ENCODE results near the gene CLEC12A. TPM values are rescaled to one million over a fixed set of nuclear protein-coding genes. Genes with fewer than 3 reads are reported as not detected.

Gene CLEC12A
- total RNA-seq, result not detected in 2 replicates

DNA sequence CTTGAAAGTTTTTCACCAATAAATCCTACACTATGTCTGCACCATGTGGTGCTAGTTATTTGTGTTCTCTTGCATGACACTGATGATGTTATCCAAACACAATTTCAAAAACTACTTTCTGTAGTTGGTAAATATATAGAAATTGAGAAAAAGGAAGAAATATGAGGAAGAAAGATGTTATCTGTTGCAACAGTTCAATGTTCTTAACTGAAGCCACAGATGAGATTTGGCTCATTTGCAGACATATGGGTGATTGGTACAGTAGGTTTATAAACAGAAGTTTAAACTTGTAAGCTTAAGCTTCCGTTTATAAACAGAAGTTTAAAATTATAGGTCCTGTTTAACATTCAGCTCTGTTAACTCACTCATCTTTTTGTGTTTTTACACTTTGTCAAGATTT lies at the start of gene CLEC12A:
Gene CLEC12A (plus strand): TSS at position 229 of the 400 bp plus-strand sequence. CDS start 188 bp downstream, outside the sequence.

DNA sequence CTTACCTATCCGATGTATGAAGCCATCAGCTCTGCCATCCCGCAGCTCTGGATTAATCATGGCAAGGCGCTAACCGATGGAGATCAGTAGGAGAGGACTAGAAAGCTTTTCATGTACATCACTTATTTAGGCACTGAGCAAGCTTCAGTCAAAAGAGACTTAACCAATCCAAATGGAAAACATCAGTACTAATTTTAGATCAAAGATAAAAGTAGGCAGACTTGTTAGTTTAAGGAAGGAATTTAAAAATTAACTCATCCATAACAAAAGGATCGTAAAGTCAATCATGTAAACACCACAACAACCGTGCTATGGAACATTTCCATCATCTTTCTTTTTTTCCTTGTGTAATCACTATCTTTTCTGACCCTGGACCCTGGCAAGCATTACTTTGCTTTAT lies 38.9 kb upstream of the CLEC12A start, which contains the start of gene CLEC2A:
Gene CLEC2A (minus strand): TSS at position 101 of the 400 bp plus-strand sequence. CDS start 41 bp downstream, at position 60.

DNA sequence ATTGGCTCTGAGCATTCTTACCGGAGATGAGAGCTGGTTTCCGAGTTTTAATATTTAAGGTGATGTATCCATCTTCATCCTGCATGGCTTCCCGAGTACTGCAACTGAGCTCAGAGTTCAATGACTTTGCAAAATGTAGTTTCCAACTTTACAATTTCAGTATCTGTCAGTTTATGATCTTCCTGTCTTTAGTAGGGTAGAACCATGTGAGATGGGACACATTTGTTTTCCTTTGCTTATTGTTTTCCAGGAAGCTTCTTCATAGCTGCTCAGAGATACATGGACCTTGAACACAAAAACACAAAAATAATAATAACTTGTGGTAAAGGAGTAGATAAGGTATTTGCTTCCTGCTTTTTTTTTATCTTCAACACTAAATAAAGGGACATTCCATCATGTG lies 27.8 kb downstream of the CLEC12A start, which contains the start of gene CLEC1B:
Gene CLEC1B (minus strand): TSS at position 106 of the 400 bp plus-strand sequence. CDS start 21 bp downstream, at position 85.

DNA sequence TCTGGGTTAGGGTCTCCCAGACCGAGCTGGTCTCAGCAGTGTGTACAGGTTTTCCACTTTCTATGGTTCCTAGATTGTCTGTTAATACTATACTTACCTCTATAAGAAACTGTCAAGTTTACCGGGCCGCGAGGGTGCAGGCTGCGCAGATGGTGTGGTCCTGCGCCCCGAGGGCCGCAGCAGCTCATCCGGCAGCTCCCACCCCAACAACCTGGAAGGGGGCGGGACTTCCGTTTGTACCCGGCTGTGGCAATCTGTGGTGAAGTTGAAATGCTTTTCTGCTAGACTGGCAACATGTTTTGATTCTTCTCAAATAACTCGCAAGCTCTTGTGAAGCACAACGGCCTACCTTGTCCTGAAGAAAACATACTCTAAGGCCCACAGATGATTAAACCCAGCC lies 59.2 kb downstream of the CLEC12A start, which contains the start of gene CLEC9A:
Gene CLEC9A (plus strand): TSS at position 237 of the 400 bp plus-strand sequence. CDS start 22,006 bp downstream, outside the sequence.

Other genes starting within 250 kb of the CLEC12A start
- not detected in 2 replicates for gene CLECL1, start 238.3 kb upstream of the CLEC12A start, total RNA-seq
- gene CD69, start 210.5 kb upstream of the CLEC12A start, total RNA-seq, result 0.97 and 2.0 TPM in 2 replicates
- 0.30 TPM in 1 of 2 replicates, not detected in the other for gene KLRF1, start 143.9 kb upstream of the CLEC12A start, total RNA-seq
- 39.6 and 39.8 TPM in 2 replicates for gene CLEC2B, start 102.1 kb upstream of the CLEC12A start, total RNA-seq
- not detected in 2 replicates for gene KLRF2, start 89.9 kb upstream of the CLEC12A start, total RNA-seq
- gene CLEC2A, start 39.0 kb upstream of the CLEC12A start, total RNA-seq, result not detected in 2 replicates
- not detected in 2 replicates for gene CLEC1B, start 27.7 kb downstream of the CLEC12A start, total RNA-seq
- 0.32 and 0.46 TPM in 2 replicates for gene CLEC12B, start 39.2 kb downstream of the CLEC12A start, total RNA-seq
- not detected in 2 replicates for gene CLEC9A, start 59.3 kb downstream of the CLEC12A start, total RNA-seq
- 18.7 and 24.4 TPM in 2 replicates for gene CLEC1A, start 127.6 kb downstream of the CLEC12A start, total RNA-seq
- gene CLEC7A, start 158.8 kb downstream of the CLEC12A start, total RNA-seq, result 0.46 TPM in 1 of 2 replicates, not detected in the other
- gene OLR1, start 200.7 kb downstream of the CLEC12A start, total RNA-seq, result not detected in 2 replicates
- not detected in 2 replicates for gene TMEM52B, start 207.6 kb downstream of the CLEC12A start, total RNA-seq
- 38.8 and 46.4 TPM in 2 replicates for gene GABARAPL1, start 241.5 kb downstream of the CLEC12A start, total RNA-seq

Data from epithelial cell of umbilical artery (primary cell).